Measurements from ENCODE around the gene TSPYL1.
"Not testable (repeated sequence)": the region's sequence is repeated elsewhere in the genome, so short reads cannot be mapped to it uniquely, and the experiment has no call there.

The TSPYL1 gene

GRCh38 chr6:116286773-116287358 lies 7.1 kb upstream of the TSPYL1 start:
- no peak for DNase-seq (ENCODE audit: low read depth)
- no peak overlapping the region for H3K4me3 ChIP-seq (ENCODE audit: low read depth, low read length)
- no peak for TF ChIP-seq CTCF (IDR thresholded peaks at IDR 0.05; ENCODE audit: insufficient read depth, low read depth, low read length, missing control alignments)

- not testable (repeated sequence) for H3K4me3 ChIP-seq (ENCODE audit: low read depth, low read length); DNase-seq (ENCODE audit: low read depth)
These were observed 5.3 kb upstream of the TSPYL1 start for GRCh38 chr6:116284984-116285383.

GRCh38 chr6:116283191-116283590 lies 3.5 kb upstream of the TSPYL1 start:
- H3K4me3 ChIP-seq (ENCODE audit: low read depth, low read length), result no peak overlapping the region
- DNase-seq (ENCODE audit: low read depth), result no peak
- TF ChIP-seq CTCF (IDR thresholded peaks at IDR 0.05; ENCODE audit: insufficient read depth, low read depth, low read length, missing control alignments), result no peak

GRCh38 chr6:116282698-116283097 lies 3.0 kb upstream of the TSPYL1 start:
- TF ChIP-seq CTCF (IDR thresholded peaks at IDR 0.05; ENCODE audit: insufficient read depth, low read depth, low read length, missing control alignments), result no peak
- DNase-seq (ENCODE audit: low read depth), result no peak
- H3K4me3 ChIP-seq (ENCODE audit: low read depth, low read length), result no peak overlapping the region

- TF ChIP-seq CTCF (IDR thresholded peaks at IDR 0.05; ENCODE audit: insufficient read depth, low read depth, low read length, missing control alignments), result no peak
- DNase-seq (ENCODE audit: low read depth), result no peak
- H3K4me3 ChIP-seq (ENCODE audit: low read depth, low read length), result peak overlapping the region; percentile 77
These were observed 1.2 kb upstream of the TSPYL1 start for GRCh38 chr6:116280933-116281316.

GRCh38 chr6:116280161-116280932 lies 617 bp upstream of the TSPYL1 start:
- DNase-seq (ENCODE audit: low read depth), result peak; percentile 24
- peak overlapping the region; percentile 77 for H3K4me3 ChIP-seq (ENCODE audit: low read depth, low read length)
- TF ChIP-seq CTCF (IDR thresholded peaks at IDR 0.05; ENCODE audit: insufficient read depth, low read depth, low read length, missing control alignments), result no peak

- DNase-seq (ENCODE audit: low read depth), result peak; percentile 36
- H3K4me3 ChIP-seq (ENCODE audit: low read depth, low read length), result peak overlapping the region; percentile 77
- no peak for TF ChIP-seq CTCF (IDR thresholded peaks at IDR 0.05; ENCODE audit: insufficient read depth, low read depth, low read length, missing control alignments)
These were observed 887 bp downstream of the TSPYL1 start for GRCh38 chr6:116278854-116279231.
